ENCODE data around the gene KRT17.

DNA sequence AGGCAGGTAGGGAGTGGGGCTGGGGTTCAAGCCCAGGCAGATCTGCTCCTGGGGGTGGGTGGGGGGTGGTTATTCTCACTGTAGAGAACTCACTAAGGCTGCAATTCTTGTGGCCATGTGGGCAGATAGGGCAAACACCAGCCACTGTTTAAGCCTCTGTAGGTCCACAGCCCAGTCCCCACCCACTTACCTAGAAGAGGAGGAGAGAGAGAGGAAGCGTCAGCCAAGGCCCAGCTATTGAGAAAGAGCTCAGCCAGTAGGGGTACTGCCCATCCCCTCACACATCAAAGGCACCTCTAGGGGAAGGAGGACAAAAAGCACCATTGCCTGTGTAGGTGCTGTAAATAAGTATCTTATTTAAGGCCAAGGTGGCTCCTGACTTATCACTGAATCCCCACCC, 24.7 kb downstream of the KRT17 start:
- TF ChIP-seq, protein P1, sequence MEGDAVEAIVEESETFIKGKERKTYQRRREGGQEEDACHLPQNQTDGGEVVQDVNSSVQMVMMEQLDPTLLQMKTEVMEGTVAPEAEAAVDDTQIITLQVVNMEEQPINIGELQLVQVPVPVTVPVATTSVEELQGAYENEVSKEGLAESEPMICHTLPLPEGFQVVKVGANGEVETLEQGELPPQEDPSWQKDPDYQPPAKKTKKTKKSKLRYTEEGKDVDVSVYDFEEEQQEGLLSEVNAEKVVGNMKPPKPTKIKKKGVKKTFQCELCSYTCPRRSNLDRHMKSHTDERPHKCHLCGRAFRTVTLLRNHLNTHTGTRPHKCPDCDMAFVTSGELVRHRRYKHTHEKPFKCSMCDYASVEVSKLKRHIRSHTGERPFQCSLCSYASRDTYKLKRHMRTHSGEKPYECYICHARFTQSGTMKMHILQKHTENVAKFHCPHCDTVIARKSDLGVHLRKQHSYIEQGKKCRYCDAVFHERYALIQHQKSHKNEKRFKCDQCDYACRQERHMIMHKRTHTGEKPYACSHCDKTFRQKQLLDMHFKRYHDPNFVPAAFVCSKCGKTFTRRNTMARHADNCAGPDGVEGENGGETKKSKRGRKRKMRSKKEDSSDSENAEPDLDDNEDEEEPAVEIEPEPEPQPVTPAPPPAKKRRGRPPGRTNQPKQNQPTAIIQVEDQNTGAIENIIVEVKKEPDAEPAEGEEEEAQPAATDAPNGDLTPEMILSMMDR (IDR thresholded peaks at IDR 0.05): no peak
- TF ChIP-seq POLR2A (IDR thresholded peaks at IDR 0.05): no peak
- TF ChIP-seq POLR2AphosphoS5 (IDR thresholded peaks at IDR 0.05): no peak
